PC-3 (cell line): ENCODE data around the gene AP3B1.

Experiments used
- EZH2 ChIP-seq: fragments of 300-600 bp; sonication (generic); IDR thresholded peaks from one replicate; pipeline ENCODE4 v1.6.1; 2017; ENCODE audit warnings: antibody characterized with exemption, mild to moderate bottlenecking, low read length; ENCODE audit not compliant: unreplicated experiment
- EZH2phosphoT487 ChIP-seq: fragments of 300-600 bp; sonication (generic); IDR thresholded peaks from 2 replicates; pipeline ENCODE4 v1.6.1; 2018; ENCODE audit warnings: mild to moderate bottlenecking, antibody characterized with exemption, low read length, borderline replicate concordance
- TF ChIP-seq, protein P1 (sequence below): fragments of 300-600 bp; sonication (generic); conservative IDR thresholded peaks from 2 replicates; pipeline ENCODE4 v1.5.1; 2017; ENCODE audit warnings: antibody characterized with exemption, low read depth, mild to moderate bottlenecking, low read length

DNA sequence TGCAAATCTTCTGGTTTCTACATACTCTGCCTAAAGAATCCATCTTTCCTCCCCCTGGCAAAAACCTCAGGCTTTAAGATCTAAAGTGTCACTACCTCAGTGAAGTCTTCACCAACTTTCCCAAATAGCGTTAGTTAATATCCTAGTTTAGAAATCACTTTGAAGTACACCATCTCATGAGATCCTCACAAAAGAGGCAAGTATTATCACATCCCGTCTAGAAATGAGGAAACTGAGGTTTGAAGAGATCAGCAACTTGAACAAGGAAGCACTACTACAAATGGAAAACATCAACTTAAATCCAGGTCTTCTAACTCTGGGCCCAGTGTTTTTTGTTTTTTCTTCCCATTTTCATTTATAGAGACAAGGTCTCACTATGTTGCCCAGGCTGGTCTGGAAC lies 4.6 kb downstream of the AP3B1 start:
- TF ChIP-seq, protein P1, sequence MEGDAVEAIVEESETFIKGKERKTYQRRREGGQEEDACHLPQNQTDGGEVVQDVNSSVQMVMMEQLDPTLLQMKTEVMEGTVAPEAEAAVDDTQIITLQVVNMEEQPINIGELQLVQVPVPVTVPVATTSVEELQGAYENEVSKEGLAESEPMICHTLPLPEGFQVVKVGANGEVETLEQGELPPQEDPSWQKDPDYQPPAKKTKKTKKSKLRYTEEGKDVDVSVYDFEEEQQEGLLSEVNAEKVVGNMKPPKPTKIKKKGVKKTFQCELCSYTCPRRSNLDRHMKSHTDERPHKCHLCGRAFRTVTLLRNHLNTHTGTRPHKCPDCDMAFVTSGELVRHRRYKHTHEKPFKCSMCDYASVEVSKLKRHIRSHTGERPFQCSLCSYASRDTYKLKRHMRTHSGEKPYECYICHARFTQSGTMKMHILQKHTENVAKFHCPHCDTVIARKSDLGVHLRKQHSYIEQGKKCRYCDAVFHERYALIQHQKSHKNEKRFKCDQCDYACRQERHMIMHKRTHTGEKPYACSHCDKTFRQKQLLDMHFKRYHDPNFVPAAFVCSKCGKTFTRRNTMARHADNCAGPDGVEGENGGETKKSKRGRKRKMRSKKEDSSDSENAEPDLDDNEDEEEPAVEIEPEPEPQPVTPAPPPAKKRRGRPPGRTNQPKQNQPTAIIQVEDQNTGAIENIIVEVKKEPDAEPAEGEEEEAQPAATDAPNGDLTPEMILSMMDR: no peak
- TF ChIP-seq EZH2 (no peak), EZH2phosphoT487 (no peak)
